GM19328 (cell line): ENCODE measurements around the gene PLIN5.

ENCODE experiments used
- ATAC-seq: cut with Tn5 transposase; IDR thresholded peaks from one replicate; pipeline ENCODE4 v1.9.1; 2021; ENCODE audit warnings: mild to moderate bottlenecking, moderate library complexity; ENCODE audit not compliant: unreplicated experiment

Gene PLIN5

DNA sequence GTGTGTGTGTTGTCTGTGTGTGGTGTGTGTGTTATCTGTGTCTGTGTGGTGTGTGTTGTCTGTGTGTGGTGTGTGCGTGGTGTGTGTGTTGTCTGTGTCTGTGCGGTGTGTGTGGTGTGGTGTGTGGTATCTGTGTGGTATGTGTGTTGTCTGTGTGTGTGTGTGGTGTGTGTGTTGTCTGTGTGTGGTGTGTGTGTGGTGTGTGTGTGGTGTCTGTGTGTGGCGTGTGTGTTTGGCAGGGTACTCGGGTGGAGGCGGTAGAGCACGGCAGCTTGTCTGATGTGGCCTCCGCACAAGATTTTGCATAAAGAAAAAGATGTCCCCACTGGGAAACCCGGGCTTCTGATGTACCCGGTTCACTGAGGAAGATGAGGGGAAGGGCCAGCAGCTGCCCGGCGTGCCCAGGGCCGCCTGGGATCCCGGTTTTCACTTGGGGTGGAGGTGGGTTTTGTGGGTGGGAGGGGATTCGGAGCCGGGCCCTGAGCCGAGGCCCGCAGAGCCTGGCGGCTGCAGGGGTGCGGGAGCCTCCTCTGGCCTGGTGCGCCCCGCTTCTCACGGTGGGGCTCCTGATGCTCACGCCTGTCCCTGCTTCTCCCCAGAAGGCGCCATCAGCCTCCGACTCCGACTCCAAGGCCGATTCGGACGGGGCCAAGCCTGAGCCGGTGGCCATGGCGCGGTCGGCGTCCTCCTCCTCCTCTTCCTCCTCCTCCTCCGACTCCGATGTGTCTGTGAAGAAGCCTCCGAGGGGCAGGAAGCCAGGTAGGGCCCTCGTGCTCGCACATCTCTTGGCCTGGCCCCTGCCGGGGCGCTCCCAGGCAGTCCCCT, 41.7 kb downstream of the PLIN5 start:
- no peak for ATAC-seq

DNA sequence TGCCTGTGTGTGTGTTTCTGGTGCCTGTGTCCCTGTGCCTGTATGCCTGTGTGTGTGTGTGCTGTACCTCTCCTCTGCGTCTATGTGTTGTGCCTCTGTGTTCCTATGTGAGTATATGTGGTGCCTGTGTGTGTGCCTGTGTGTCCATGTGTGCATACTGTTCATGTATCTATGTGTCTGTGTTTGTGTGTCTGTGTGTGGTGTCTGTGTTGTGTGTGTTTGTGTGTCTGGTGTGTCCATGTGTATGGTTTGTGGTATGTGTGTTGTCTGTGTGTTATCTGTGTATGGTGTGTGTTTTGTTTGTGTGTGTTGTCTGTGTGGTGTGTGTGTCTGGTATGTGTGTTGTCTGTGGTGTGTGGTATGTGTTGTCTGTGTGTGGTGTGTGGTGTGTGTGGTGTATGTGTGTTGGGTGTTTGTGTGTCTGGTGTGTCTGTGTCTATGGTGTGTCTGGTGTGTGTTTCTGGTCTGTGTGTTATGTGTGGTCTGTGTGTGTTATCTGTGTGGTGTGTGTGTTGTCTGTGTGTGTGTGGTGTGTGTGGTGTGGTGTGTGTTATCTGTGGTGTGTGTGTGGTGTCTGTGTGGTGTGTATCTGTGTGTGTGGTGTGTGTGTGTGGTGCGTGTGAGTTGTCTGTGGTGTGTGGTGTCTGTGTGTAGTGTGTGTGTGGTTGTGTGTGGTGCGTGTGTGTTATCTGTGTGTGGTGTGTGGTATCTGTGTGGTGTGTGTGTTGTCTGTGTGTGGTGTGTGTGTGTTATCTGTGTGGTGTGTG, 42.5 kb downstream of the PLIN5 start:
- no peak for ATAC-seq

DNA sequence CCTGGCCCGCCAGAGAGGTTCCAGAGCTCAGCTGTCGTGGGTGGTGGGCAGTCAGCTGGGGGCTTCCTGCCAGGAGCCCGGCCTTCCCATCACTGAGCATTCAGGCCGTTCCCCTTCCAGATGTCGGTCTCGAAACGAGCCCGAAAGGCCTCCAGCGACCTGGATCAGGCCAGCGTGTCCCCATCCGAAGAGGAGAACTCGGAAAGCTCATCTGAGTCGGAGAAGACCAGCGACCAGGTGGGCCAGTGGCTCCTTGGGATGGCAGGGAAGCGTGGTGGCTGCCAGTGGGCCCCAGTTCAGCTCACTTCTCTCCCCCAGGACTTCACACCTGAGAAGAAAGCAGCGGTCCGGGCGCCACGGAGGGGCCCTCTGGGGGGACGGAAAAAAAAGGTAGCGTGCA, 43.6 kb downstream of the PLIN5 start:
- ATAC-seq, result no peak

DNA sequence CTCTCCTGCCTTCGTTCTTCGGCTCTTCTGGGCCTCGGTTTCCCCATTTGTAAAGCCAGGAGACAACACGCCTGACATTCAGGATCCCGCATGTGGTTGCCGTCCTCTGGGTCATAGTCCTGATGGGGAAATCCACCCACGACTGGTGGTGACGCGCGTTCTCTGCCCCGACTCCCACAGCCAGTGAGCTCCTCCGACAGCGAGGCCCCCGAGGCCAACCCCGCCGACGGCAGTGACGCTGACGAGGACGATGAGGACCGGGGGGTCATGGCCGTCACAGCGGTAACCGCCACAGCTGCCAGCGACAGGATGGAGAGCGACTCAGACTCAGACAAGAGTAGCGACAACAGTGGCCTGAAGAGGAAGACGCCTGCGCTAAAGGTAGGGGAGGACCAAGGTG, 46.5 kb downstream of the PLIN5 start:
- no peak for ATAC-seq

DNA sequence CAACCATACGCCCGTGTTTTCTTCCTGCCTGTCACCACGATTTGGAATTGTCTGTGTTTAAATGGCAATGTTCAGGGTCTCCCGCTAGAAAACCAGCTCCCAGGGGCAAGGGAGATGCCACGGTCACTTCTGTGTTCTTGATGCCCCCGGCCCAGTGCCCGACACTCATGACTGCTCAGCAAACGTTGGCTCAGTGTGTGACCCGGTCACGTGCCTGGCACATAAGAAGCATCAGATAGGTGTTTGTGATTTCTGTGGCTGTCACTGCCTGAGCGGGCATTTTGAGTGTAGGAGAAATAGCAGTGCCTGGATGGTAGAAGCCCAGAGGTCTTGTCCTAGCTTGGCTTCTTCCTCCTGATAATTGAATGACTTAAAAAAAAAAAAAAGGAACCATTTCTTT, 47.5 kb downstream of the PLIN5 start:
- ATAC-seq, result no peak

DNA sequence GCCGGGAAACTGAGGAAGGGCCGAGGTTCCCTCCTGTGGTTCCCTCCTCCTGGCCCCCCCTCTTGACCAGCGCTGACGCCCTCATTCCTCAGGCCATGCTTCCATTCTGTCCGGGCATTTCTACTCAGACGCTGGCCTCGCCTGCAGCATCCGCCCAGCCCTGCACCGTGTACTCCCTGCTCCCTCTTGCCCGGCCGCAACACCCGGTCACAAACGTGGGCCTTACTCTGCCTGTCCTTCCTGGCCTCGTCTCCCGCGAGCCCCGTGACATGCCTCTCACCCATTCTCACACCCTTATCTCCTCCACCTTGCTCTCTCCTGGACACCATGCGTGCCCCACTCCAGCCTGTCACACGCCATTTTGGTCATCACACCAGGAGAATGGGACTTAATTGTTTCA, 51.6 kb downstream of the PLIN5 start:
- ATAC-seq, result no peak

DNA sequence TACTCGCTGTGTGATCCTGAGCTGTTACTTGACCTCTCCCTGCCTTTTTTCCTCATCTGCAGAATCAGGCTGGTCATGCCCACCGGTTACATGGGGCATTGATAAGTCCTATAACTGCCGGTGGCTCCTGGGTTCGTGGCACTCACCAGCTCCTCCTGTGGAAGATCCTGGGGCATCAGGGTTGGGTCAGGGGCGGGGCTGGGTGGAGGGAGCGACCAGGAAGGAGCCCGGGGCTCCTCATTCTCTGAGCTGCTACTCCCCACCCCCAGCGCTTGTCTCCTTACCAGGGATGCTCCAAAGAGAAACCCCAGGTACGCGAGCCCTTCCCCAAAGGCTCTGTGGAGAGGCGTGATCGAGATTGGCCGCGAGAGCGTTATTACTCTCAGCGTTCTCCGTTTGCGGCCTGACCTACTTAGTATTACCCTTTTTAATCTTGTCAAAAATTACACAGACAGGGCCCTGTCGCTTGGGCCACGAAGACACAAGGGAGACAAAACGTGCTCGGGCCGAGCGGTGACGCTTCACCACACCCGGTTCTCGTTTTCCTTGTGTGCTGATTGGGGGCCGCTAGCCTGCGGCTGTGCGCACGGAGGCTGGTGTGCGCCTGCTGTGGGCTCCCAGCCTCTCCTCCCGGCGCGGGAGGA, 52.2 kb downstream of the PLIN5 start:
- ATAC-seq, result no peak

DNA sequence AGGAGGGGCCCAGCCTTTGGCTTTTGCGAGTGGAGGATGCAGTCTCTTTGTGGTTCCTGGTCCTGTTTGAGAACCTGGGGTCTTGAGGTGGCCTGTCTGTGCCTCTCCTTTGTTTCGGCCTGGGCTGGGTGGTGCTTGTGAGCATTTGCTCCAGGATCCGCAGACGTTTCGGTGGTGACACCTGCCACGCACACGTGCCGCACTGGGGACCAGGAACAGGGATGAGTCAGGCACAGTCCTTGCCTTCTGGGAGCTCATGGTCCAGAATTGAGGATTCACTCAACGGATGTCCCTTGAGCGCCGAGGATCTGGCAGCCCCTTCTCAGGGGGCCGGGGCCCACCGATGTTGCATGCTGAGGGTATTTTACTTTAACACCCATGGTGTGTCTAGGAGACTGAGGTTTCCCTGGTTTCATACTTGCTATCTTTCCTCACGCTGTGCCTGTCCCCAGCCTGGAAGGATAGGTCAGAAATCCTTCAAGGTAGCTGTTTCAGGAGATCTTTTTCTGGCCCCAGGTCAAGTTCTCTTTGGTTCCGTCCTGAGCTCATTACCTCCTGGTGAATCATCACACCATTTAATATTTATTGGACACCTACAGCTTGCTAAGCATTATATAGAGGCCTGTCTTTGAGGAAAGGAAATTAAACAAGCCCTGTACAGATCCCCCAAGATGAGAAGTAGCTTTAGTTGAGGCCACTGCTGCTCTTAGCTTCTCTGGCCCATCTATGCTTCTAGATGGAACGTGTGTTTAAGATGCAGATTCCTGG, 57.8 kb downstream of the PLIN5 start:
- no peak for ATAC-seq

DNA sequence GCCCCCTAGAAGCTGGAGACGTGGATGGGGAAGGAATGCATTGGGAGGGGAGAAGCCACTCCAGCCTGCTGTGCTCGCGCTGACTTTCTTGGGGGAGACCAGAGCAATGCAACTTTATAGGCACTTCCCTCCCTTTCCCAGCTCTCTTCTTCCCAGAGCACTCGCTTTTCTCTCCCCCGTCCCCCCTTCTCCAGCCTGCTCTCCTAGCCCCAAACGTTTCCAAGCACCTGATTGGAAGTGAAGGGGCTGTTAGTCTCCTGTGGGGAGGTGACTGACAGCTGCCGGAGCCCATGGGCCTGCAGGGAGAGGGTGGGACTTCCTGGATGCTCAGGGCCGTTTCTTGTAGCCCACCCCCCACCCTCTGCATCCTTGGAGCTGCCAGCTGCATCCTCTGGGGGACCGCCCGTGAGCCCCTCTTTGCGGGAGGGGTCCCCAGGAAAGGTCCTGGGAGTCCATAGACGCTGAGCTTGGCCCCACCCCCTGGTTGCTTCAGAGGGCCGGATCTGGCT, 60.5 kb downstream of the PLIN5 start:
- ATAC-seq, result no peak

DNA sequence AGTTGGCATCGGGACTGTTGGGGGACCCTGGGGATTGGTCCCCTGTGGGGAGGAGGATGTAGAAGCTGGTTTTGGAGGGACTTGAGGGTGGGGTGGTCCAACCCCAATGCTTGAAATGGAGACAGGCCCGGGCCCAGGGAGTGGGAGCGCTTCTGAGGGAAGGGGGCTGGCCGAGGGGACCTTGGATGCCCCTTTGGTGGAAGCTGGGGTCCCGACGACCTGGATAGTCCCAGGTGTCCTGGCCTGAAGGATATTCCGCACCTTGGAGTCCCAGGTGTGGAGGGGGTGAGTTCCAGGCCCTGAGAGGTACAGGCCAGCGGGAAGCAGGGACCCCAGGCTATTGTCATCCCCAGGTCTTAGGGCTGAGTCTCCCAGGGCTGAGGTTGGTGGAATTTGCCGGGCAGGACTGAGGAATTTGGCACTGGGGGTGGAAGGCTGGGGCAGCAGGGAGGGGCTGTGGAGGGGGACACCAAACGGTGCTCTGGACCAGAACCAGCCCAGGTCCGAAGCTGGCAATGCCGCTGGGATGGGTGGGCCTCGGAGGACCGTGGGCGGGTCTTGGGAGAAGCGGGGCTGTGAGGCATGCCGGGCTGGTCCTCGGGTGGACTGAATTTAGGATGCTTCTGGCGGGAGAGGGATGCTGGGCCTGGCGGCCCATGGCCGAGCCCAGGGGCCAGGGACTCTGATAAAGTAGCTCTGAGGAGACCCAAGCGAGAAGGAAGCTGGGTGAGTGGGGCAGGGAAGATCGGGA, 61.1 kb downstream of the PLIN5 start:
- ATAC-seq, result no peak

DNA sequence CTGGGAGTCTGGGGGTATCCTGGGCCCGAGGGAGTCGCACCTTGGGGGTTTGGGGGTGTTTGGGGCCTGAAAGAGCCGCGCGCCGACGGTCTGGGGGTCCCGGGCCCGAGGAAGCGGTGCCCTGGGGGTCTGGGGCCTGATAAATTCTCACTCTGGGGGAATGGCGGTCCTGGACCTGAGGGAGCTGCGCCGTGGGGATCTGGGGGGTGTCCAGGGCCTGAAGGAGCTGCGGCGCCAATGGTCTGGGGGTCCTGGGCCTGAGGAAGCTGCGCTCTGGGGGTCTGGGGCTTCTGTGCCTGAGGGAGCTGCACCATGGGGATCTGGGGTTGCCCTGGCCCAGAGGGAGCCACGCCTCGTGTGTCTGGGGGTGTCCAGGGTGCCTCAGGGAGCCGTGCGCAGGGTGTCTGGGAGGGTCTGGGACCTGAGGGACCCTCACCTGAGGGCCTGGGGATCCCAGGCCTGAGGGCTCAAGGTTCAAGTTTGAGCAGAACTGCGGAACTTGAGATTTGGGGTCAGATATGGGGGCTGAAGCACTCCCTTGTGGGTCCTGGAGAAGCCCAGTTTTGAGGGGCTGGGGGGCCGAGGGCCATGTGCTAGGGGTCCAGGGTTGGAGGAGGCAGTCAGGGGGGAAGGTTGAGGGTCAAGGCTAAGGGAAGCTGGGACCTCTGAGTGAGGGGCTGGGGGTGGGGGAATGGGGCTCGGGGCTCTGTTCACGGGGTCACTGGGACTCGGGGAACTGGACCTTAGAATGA, 61.8 kb downstream of the PLIN5 start:
- ATAC-seq, result no peak
